ENCODE results near the gene ISY1. TPM values are rescaled to one million over a fixed set of nuclear protein-coding genes. Genes with fewer than 3 reads are reported as not detected.
A peak's percentile ranks its signal among the peaks of the same experiment; 100 is the strongest.

The ISY1 gene
- total RNA-seq, 1 experiment from 2014 or later = 35.6 TPM

DNA sequence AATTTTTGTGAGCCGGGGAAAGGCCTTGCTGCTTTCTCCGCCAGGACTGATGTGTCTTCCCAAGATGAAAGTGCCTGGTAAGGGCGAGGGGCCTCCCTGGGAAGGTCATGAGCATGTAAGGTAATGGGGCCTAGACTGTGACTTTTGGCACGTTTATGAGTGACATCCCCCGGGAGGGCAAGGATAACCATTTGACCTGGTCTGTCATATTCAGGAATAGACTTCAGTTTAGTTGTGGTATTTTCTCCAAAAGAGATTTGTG is 23.5 kb upstream of the ISY1 start:
- peaks cover 47% of the 10 kb centered on the region for H3K36me3 Mint-ChIP-seq (ENCODE audit: insufficient read depth, unreplicated experiment)
- POLR2A ChIA-PET = interaction anchor here (0.8 kb wide), 1 partner anchor 24 kb away, joined by 3 read pairs; the partner anchor contains the start of gene ISY1
- Histone ChIP-seq H3K36me3 (ENCODE audit: control insufficient read depth, insufficient read depth, low read length) (no peaks in the 10 kb centered on the region), H3K27me3 (replicated peaks; ENCODE audit: control insufficient read depth, insufficient read depth, low read length) (no peaks in the 10 kb centered on the region), H3K4me3 (ENCODE audit: low read depth, low read length) (peak overlapping the region; percentile 81), H3K9me3 (no peaks in the 10 kb centered on the region), H3K4me1 (peaks cover 11% of the 10 kb centered on the region)
- BruUV-seq (replicated peaks) = TSS peak; percentile 87
- intact Hi-C loops (cut with micrococcal nuclease; ENCODE audit: unreplicated experiment) = no loop called here
- peak overlapping the region; percentile 94 for H3K27ac Mint-ChIP-seq (ENCODE audit: unreplicated experiment)
- TF ChIP-seq, protein P1, sequence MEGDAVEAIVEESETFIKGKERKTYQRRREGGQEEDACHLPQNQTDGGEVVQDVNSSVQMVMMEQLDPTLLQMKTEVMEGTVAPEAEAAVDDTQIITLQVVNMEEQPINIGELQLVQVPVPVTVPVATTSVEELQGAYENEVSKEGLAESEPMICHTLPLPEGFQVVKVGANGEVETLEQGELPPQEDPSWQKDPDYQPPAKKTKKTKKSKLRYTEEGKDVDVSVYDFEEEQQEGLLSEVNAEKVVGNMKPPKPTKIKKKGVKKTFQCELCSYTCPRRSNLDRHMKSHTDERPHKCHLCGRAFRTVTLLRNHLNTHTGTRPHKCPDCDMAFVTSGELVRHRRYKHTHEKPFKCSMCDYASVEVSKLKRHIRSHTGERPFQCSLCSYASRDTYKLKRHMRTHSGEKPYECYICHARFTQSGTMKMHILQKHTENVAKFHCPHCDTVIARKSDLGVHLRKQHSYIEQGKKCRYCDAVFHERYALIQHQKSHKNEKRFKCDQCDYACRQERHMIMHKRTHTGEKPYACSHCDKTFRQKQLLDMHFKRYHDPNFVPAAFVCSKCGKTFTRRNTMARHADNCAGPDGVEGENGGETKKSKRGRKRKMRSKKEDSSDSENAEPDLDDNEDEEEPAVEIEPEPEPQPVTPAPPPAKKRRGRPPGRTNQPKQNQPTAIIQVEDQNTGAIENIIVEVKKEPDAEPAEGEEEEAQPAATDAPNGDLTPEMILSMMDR (IDR thresholded peaks at IDR 0.05; ENCODE audit: insufficient read depth in 1 of 2, low read depth in 1 of 2, low read length in 1 of 2, severe bottlenecking in 1 of 2, unreplicated experiment in 1 of 2) = no peak
- H3K4me1 Mint-ChIP-seq (ENCODE audit: low read depth, unreplicated experiment) = no peaks in the 10 kb centered on the region
- DNase-seq = peak in 1 of 2 experiments; percentile 33
- H3K27me3 Mint-ChIP-seq (ENCODE audit: insufficient read depth, unreplicated experiment) = no peaks in the 10 kb centered on the region
- peak overlapping the region; percentile 84 for H3K4me3 Mint-ChIP-seq (ENCODE audit: unreplicated experiment)
- CTCF ChIA-PET = no interaction called here
- H3K9me3 Mint-ChIP-seq (ENCODE audit: unreplicated experiment) = no peaks in the 10 kb centered on the region

DNA sequence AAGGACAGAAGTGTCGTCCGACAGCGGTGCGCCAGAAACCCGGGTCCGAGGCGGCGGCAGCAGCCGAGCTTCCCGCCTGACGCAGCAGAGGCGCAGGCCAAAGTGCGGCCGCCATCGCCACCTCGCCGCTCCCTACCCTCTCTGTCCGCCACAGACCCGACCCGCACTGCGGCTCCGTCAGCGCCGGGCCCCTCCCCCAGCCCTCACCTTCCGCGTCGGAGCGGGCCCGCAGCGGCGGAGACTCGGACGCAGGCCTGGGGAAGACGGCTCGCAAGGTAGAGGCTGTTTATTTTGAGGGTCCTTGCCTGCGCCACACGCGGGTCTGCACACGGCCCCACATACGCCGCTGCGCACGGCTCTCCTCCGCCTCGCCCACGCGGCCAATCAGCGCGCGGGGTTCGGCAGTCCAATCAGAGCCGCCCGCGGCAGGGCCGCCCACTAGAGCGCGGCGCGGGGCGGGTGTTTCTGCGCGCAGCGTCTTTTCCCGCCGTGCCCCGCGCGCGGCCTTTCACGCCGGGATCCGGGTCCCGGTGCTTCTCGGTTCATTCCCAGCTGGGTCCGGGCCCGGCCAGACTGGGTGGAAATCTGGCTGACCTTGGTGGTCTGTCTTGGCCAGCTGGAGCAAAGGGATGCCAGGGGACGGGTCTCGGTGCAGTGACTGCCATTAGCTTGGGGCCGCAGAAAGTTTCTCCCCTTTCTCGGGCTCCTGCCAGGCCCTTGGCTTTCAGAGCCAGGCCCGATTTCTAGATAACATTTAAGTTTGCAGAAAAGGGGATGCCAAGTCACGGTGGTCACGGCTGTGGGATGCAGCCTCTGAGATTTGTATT is 22.9 kb upstream of the ISY1 start, which contains the start of gene CNBP:
TSS of gene CNBP (minus strand) at position 328 of the 827 bp plus-strand sequence. CDS start 12,139 bp downstream, outside the sequence.
- H3K36me3 Mint-ChIP-seq (ENCODE audit: insufficient read depth, unreplicated experiment) = peaks cover 52% of the 10 kb centered on the region
- CTCF ChIA-PET = interaction anchor here (0.6 kb wide), 2 partner anchors 38 to 214 kb away, joined by 3 to 6 read pairs; no protein-coding TSS in a partner anchor
- no peaks in the 10 kb centered on the region for H3K9me3 Mint-ChIP-seq (ENCODE audit: unreplicated experiment)
- no peaks in the 10 kb centered on the region for H3K27me3 ChIP-seq (replicated peaks; ENCODE audit: control insufficient read depth, insufficient read depth, low read length)
- DNase-seq = peak; percentile 88 to 94
- TF ChIP-seq, protein P1 (IDR thresholded peaks at IDR 0.05; ENCODE audit: insufficient read depth in 1 of 2, low read depth in 1 of 2, low read length in 1 of 2, severe bottlenecking in 1 of 2, unreplicated experiment in 1 of 2) = no peak
- H3K4me3 Mint-ChIP-seq (ENCODE audit: unreplicated experiment) = peak within 1 kb of the TSS; percentile 84
- no TSS peak for BruUV-seq (replicated peaks)
- peaks cover 14% of the 10 kb centered on the region for H3K4me1 ChIP-seq
- peaks cover 2% of the 10 kb centered on the region; the same call in 1 of the 2 replicates for H3K36me3 ChIP-seq (ENCODE audit: control insufficient read depth, insufficient read depth, low read length)
- no peaks in the 10 kb centered on the region for H3K9me3 ChIP-seq
- no peaks in the 10 kb centered on the region for H3K27me3 Mint-ChIP-seq (ENCODE audit: insufficient read depth, unreplicated experiment)
- H3K4me3 ChIP-seq (ENCODE audit: low read depth, low read length) = peak within 1 kb of the TSS; percentile 81
- intact Hi-C loops (cut with micrococcal nuclease; ENCODE audit: unreplicated experiment) = loop anchor here (1.0 kb wide), 1 partner anchor 62 kb away; no protein-coding TSS in a partner anchor
- POLR2A ChIA-PET = interaction anchor here (0.8 to 1.1 kb wide), 3 partner anchors 22 to 65 kb away, joined by 3 to 4 read pairs (median 3); partner anchors contain the start of genes COPG1 and ISY1
- no peaks in the 10 kb centered on the region for H3K4me1 Mint-ChIP-seq (ENCODE audit: low read depth, unreplicated experiment)
- H3K27ac Mint-ChIP-seq (ENCODE audit: unreplicated experiment) = peak within 1 kb of the TSS; percentile 94

DNA sequence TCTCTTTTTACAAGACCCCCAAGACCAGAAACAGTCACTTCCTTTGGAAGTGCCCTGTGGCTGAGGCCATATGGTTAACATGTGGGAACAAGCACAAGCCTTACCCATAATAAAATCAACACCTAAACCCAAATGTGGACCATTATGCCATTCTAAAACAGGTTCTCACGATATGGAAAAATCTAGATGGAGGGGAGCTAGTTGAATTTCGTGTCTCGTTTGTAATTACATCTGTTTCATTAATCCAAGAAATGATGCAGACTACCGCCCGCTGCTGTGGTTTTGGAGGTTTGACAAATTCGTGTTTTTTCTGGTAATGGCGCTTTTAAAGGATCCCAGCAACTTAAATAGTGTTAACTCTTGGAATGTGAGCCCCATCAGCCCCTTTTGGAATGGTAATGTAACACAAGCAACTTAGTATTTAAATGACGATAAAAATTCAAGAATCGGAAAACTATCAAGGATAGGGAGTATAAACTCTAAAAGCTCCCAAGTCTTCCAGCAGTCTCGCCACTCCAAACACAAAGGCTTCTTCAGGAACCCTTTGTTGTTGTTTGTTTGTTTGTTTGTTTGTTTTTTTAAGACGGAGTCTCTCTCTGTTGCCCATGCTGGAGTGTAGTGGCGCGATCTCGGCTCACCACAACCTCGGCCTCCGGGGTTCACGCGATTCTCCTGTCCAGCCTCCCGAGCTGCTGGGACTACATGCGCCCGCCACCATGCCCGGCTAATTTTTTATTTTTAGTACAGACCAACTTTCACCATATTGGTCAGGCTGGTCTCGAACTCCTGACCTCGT is 21.7 kb upstream of the ISY1 start:
- TSS peak; percentile 36 for BruUV-seq (replicated peaks)
- TF ChIP-seq, protein P1 (IDR thresholded peaks at IDR 0.05; ENCODE audit: insufficient read depth in 1 of 2, low read depth in 1 of 2, low read length in 1 of 2, severe bottlenecking in 1 of 2, unreplicated experiment in 1 of 2) = no peak

More for the DNA sequence above, 21.7 kb upstream of the ISY1 start:
- Mint-ChIP-seq H3K9me3 (ENCODE audit: unreplicated experiment) (no peaks in the 10 kb centered on the region), H3K27ac (ENCODE audit: unreplicated experiment) (peak overlapping the region; percentile 94), H3K4me3 (ENCODE audit: unreplicated experiment) (peak overlapping the region; percentile 84), H3K4me1 (ENCODE audit: low read depth, unreplicated experiment) (no peaks in the 10 kb centered on the region), H3K27me3 (ENCODE audit: insufficient read depth, unreplicated experiment) (no peaks in the 10 kb centered on the region), H3K36me3 (ENCODE audit: insufficient read depth, unreplicated experiment) (peaks cover 62% of the 10 kb centered on the region)
- Histone ChIP-seq H3K4me1 (peaks cover 14% of the 10 kb centered on the region), H3K36me3 (ENCODE audit: control insufficient read depth, insufficient read depth, low read length) (peaks cover 2% of the 10 kb centered on the region; the same call in 1 of the 2 replicates), H3K4me3 (ENCODE audit: low read depth, low read length) (peak overlapping the region; percentile 81), H3K9me3 (no peaks in the 10 kb centered on the region), H3K27me3 (replicated peaks; ENCODE audit: control insufficient read depth, insufficient read depth, low read length) (no peaks in the 10 kb centered on the region)
- CTCF ChIA-PET = interaction anchor here (0.6 kb wide), 2 partner anchors 40 to 213 kb away, joined by 3 to 6 read pairs; no protein-coding TSS in a partner anchor
- no peak for DNase-seq
- POLR2A ChIA-PET = interaction anchor here (1.1 kb wide), 2 partner anchors 21 to 67 kb away, joined by 3 to 4 read pairs; partner anchors contain the start of gene COPG1
- intact Hi-C loops (cut with micrococcal nuclease; ENCODE audit: unreplicated experiment) = loop anchor here (1.0 kb wide), 1 partner anchor 63 kb away; no protein-coding TSS in a partner anchor
